Body of pancreas (tissue), 4 donors: ENCODE measurements around the gene MBD6. TPM values are rescaled to one million over a fixed set of nuclear protein-coding genes. Genes with fewer than 3 reads are reported as not detected.

Experiments
- ATAC-seq: fragments of 150-250 bp; one replicate; pipeline ENCODE4 v1.9.1; 2016
- DNase-seq, 4 donors: peaks; one replicate each; pipeline ENCODE4 v3.0.0-alpha.2; 2019
- H3K27ac ChIP-seq, 4 donors: fragments of 200-600 bp; sonication (generic); 1 replicate in 3 of 4; 2 replicates in 1 of 4; pipeline versions ENCODE4 v1.5.1 to v1.6.1; 2016 to 2019; ENCODE audit warnings: mild to moderate bottlenecking in 1 of 4, mixed read lengths in 1 of 4, moderate library complexity in 1 of 4
- H3K27me3 ChIP-seq, 2 donors: fragments of 200-600 bp; sonication (generic); one replicate each; pipeline ENCODE4 v1.6.0; 2016; ENCODE audit warnings: mild to moderate bottlenecking in 1 of 2
- H3K36me3 ChIP-seq, 2 donors: fragments of 200-600 bp; sonication (generic); replicated peaks in 1 of 2; 2 replicates each; pipeline ENCODE4 v1.5.1; 2016; ENCODE audit warnings: low read depth in 2 of 2; ENCODE audit not compliant: insufficient read depth in 1 of 2
- H3K4me1 ChIP-seq: fragments of 200-600 bp; sonication (generic); one replicate; pipeline ENCODE4 v1.6.0; 2016
- H3K4me3 ChIP-seq, 2 donors: fragments of 200-600 bp; sonication (generic); 1 replicate in 1 of 2; 2 replicates in 1 of 2; pipeline ENCODE4 v1.5.1; 2016 to 2019
- H3K9me3 ChIP-seq, 3 donors: fragments of 200-600 bp; sonication (generic); 1 replicate in 2 of 3; 2 replicates in 1 of 3; pipeline ENCODE4 v1.5.1; 2016
- POLR2A ChIP-seq, 3 donors: fragments of 450-650 bp; IDR thresholded peaks; one replicate each; pipeline ENCODE4 v1.6.1; 2016; ENCODE audit warnings: antibody characterized with exemption in 3 of 3, mild to moderate bottlenecking in 2 of 3
- WGBS, 2 donors: methylation state at CpG; one replicate each; pipeline ENCODE4 v1.1.5; 2017; 5-methylcytosine and 5-hydroxymethylcytosine counted together
- intact Hi-C: fragments of 100-400 bp; cut with DNase I; formaldehyde crosslinking; loops from one replicate; pipeline ENCODE4 v1.15.1; 2023
- total RNA-seq, 2 donors: library from RNA; depleted of rRNA; stranded (reverse); fragments of >200 nt; gene quantifications; one replicate each; pipeline ENCODE4 v1.1.0, GENCODE V29; 2016
- TF ChIP-seq, protein P1 (sequence below), 7 experiments: fragments of 450-650 bp in 4 of 7; fragments of 200-600 bp in 3 of 7; sonication (generic) in 3 of 7; IDR thresholded peaks; one replicate each; pipeline ENCODE4 v1.5.1; 2016 to 2019; ENCODE audit warnings: antibody characterized with exemption in 7 of 7

MBD6 gene
- total RNA-seq, 2 donors from 2014 or later = 22.7 to 30.6 TPM

- Histone ChIP-seq H3K4me1 (no peaks in the 10 kb centered on the region), H3K4me3 (no peak overlapping the region), H3K27ac (no peak overlapping the region), H3K9me3 (no peaks in the 10 kb centered on the region), H3K36me3 (peaks cover 16 to 48% of the 10 kb centered on the region in 2 donors), H3K27me3 (no peaks in the 10 kb centered on the region)
- ATAC-seq = no peak
- WGBS, 2 donors = 50 to 71% methylated on average over 1 of the region's 1 CpG
- DNase-seq = no peak
- TF ChIP-seq, protein P1, sequence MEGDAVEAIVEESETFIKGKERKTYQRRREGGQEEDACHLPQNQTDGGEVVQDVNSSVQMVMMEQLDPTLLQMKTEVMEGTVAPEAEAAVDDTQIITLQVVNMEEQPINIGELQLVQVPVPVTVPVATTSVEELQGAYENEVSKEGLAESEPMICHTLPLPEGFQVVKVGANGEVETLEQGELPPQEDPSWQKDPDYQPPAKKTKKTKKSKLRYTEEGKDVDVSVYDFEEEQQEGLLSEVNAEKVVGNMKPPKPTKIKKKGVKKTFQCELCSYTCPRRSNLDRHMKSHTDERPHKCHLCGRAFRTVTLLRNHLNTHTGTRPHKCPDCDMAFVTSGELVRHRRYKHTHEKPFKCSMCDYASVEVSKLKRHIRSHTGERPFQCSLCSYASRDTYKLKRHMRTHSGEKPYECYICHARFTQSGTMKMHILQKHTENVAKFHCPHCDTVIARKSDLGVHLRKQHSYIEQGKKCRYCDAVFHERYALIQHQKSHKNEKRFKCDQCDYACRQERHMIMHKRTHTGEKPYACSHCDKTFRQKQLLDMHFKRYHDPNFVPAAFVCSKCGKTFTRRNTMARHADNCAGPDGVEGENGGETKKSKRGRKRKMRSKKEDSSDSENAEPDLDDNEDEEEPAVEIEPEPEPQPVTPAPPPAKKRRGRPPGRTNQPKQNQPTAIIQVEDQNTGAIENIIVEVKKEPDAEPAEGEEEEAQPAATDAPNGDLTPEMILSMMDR (IDR thresholded peaks at IDR 0.05) = no peak
- TF ChIP-seq POLR2A (IDR thresholded peaks at IDR 0.05) = no peak
- intact Hi-C loops = no loop called here
Measured at GRCh38 chr12:57531836-57532235, 9.2 kb downstream of the MBD6 start.

GRCh38 chr12:57533108-57533507 is 10.5 kb downstream of the MBD6 start:
- DNase-seq (no peak), ATAC-seq (no peak)
- H3K9me3 ChIP-seq = no peaks in the 10 kb centered on the region
- TF ChIP-seq POLR2A (IDR thresholded peaks at IDR 0.05) = no peak
- TF ChIP-seq, protein P1 (IDR thresholded peaks at IDR 0.05) = no peak
- H3K27ac ChIP-seq = no peak overlapping the region
- H3K36me3 ChIP-seq = peaks cover 16 to 40% of the 10 kb centered on the region in 2 donors
- H3K27me3 ChIP-seq = no peaks in the 10 kb centered on the region
- H3K4me3 ChIP-seq = no peak overlapping the region
- intact Hi-C loops = no loop called here
- 89 to 91% methylated on average over 8 of the region's 8 CpGs for WGBS, 2 donors
- no peaks in the 10 kb centered on the region for H3K4me1 ChIP-seq

- peaks cover 16 to 39% of the 10 kb centered on the region in 2 donors for H3K36me3 ChIP-seq
- intact Hi-C loops = no loop called here
- H3K4me1 ChIP-seq = no peaks in the 10 kb centered on the region
- H3K4me3 ChIP-seq = no peak overlapping the region
- H3K9me3 ChIP-seq = no peaks in the 10 kb centered on the region
- ATAC-seq (no peak), DNase-seq (no peak)
- 63 to 75% methylated on average over 2 to 5 of the region's 5 CpGs for WGBS, 2 donors
- no peak for TF ChIP-seq POLR2A (IDR thresholded peaks at IDR 0.05)
- TF ChIP-seq, protein P1 (IDR thresholded peaks at IDR 0.05) = no peak
- H3K27me3 ChIP-seq = no peaks in the 10 kb centered on the region
- no peak overlapping the region for H3K27ac ChIP-seq
Measured at GRCh38 chr12:57534250-57534649, 11.6 kb downstream of the MBD6 start.

DNA sequence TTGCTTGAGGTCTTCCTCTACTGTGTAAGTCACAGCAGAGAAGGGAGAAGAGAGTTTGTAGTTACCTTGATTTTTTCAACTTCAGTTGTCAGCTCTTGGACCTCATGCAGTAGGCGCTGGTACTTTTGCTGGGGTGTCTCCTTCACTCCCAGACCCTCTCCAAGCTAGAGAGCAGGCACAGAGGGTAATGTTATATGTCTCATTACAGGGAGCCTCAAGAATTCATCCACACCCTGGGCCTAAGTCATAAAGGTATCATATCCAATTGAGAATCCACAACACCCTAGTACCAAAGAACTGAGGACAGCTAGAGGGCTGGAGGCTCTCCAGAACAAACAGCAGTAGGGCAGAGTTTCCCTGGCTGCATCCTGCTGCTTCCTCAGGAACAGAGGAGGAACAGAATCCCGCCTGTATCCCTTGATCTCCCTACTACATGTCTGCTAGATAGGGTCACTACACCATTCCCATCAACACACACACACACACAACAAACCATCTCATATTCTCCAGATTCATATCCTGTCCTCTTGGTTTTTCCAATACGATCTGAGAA is 12.4 kb downstream of the MBD6 start:
- no peak overlapping the region for H3K4me3 ChIP-seq
- no peaks in the 10 kb centered on the region for H3K4me1 ChIP-seq
- intact Hi-C loops = no loop called here
- DNase-seq (no peak), ATAC-seq (no peak)
- no peaks in the 10 kb centered on the region for H3K9me3 ChIP-seq
- no peaks in the 10 kb centered on the region for H3K27me3 ChIP-seq
- WGBS, 2 donors = 88 to 95% methylated on average over 3 of the region's 3 CpGs
- peaks cover 12 to 38% of the 10 kb centered on the region in 2 donors for H3K36me3 ChIP-seq
- no peak overlapping the region for H3K27ac ChIP-seq
- TF ChIP-seq POLR2A (IDR thresholded peaks at IDR 0.05) = no peak
- TF ChIP-seq, protein P1 (IDR thresholded peaks at IDR 0.05) = no peak
